IPS-15b (cell line): Measurements from ENCODE around the gene FOXN1.

Experiments used
- H3K27me3 ChIP-seq: one replicate; pipeline ENCODE4 v1.6.1; 2013; ENCODE audit warnings: low read length; ENCODE audit not compliant: control insufficient read depth, insufficient read depth
- H3K36me3 ChIP-seq: one replicate; pipeline ENCODE4 v1.6.1; 2013; ENCODE audit warnings: low read length; ENCODE audit not compliant: control insufficient read depth, insufficient read depth
- H3K4me1 ChIP-seq: one replicate; pipeline ENCODE4 v1.6.1; 2013; ENCODE audit warnings: mild to moderate bottlenecking, low read length; ENCODE audit not compliant: control insufficient read depth, insufficient read depth
- H3K4me3 ChIP-seq: one replicate; pipeline ENCODE4 v1.5.1; 2013; ENCODE audit warnings: low read depth, low read length
- H3K9ac ChIP-seq: one replicate; pipeline ENCODE4 v1.6.1; 2013; ENCODE audit warnings: low read depth, mild to moderate bottlenecking, low read length
- H3K9me3 ChIP-seq: one replicate; pipeline ENCODE4 v1.6.1; 2013; ENCODE audit warnings: mild to moderate bottlenecking, low read length; ENCODE audit not compliant: control insufficient read depth, insufficient read depth

FOXN1 gene

GRCh38 chr17:28470914-28471366 lies 35.2 kb upstream of the FOXN1 start:
- Histone ChIP-seq H3K36me3 (peaks cover 2% of the 10 kb centered on the region), H3K9ac (no peak overlapping the region), H3K4me1 (no peaks in the 10 kb centered on the region), H3K9me3 (no peaks in the 10 kb centered on the region), H3K27me3 (peaks cover 2% of the 10 kb centered on the region), H3K4me3 (no peak overlapping the region)

- H3K9ac ChIP-seq = no peak overlapping the region
- H3K4me1 ChIP-seq = no peaks in the 10 kb centered on the region
- H3K27me3 ChIP-seq = peaks cover 1% of the 10 kb centered on the region
- peaks cover 2% of the 10 kb centered on the region for H3K36me3 ChIP-seq
- no peaks in the 10 kb centered on the region for H3K9me3 ChIP-seq
- H3K4me3 ChIP-seq = no peak overlapping the region
Observed at GRCh38 chr17:28471531-28472342, 34.4 kb upstream of the FOXN1 start.

- Histone ChIP-seq H3K9ac (no peak overlapping the region), H3K4me1 (no peaks in the 10 kb centered on the region), H3K9me3 (no peaks in the 10 kb centered on the region), H3K4me3 (no peak overlapping the region), H3K27me3 (no peaks in the 10 kb centered on the region), H3K36me3 (peaks cover 2% of the 10 kb centered on the region)
Observed at GRCh38 chr17:28472871-28473497, 33.2 kb upstream of the FOXN1 start.

- no peaks in the 10 kb centered on the region for H3K27me3 ChIP-seq
- no peaks in the 10 kb centered on the region for H3K4me1 ChIP-seq
Observed at GRCh38 chr17:28473542-28473941, 32.6 kb upstream of the FOXN1 start, which contains the start of gene SLC13A2. SLC13A2 (plus strand) TSS chr17:28473644; CDS start chr17:28473713, 69 bp downstream.

GRCh38 chr17:28474111-28474531 lies 32.0 kb upstream of the FOXN1 start:
- no peak overlapping the region for H3K9ac ChIP-seq
- no peaks in the 10 kb centered on the region for H3K9me3 ChIP-seq
- H3K27me3 ChIP-seq = no peaks in the 10 kb centered on the region
- no peaks in the 10 kb centered on the region for H3K4me1 ChIP-seq
- H3K36me3 ChIP-seq = peaks cover 2% of the 10 kb centered on the region
- H3K4me3 ChIP-seq = no peak overlapping the region

More at GRCh38 chr17:28473542-28473941, 32.6 kb upstream of the FOXN1 start, which contains the start of gene SLC13A2:
- Histone ChIP-seq H3K4me3 (no peak within 1 kb of the TSS), H3K36me3 (peaks cover 2% of the 10 kb centered on the region), H3K9ac (no peak within 1 kb of the TSS), H3K9me3 (no peaks in the 10 kb centered on the region)

- Histone ChIP-seq H3K27me3 (no peaks in the 10 kb centered on the region), H3K4me3 (no peak overlapping the region), H3K36me3 (peaks cover 2% of the 10 kb centered on the region), H3K9me3 (no peaks in the 10 kb centered on the region), H3K9ac (no peak overlapping the region), H3K4me1 (no peaks in the 10 kb centered on the region)
Observed at GRCh38 chr17:28475151-28475900, 30.8 kb upstream of the FOXN1 start.

- H3K4me3 ChIP-seq = no peak overlapping the region
- peaks cover 2% of the 10 kb centered on the region for H3K36me3 ChIP-seq
- H3K4me1 ChIP-seq = peaks cover 1% of the 10 kb centered on the region
- H3K9me3 ChIP-seq = no peaks in the 10 kb centered on the region
- no peak overlapping the region for H3K9ac ChIP-seq
- no peaks in the 10 kb centered on the region for H3K27me3 ChIP-seq
Observed at GRCh38 chr17:28476076-28476865, 29.9 kb upstream of the FOXN1 start.

- Histone ChIP-seq H3K4me1 (peaks cover 5% of the 10 kb centered on the region), H3K27me3 (no peaks in the 10 kb centered on the region), H3K9me3 (no peaks in the 10 kb centered on the region), H3K9ac (no peak overlapping the region), H3K36me3 (peaks cover 2% of the 10 kb centered on the region), H3K4me3 (no peak overlapping the region)
Observed at GRCh38 chr17:28477928-28478327, 28.2 kb upstream of the FOXN1 start.

GRCh38 chr17:28478712-28479615 lies 27.2 kb upstream of the FOXN1 start:
- Histone ChIP-seq H3K9me3 (no peaks in the 10 kb centered on the region), H3K4me1 (peaks cover 5% of the 10 kb centered on the region), H3K36me3 (peaks cover 2% of the 10 kb centered on the region), H3K27me3 (no peaks in the 10 kb centered on the region), H3K9ac (no peak overlapping the region), H3K4me3 (no peak overlapping the region)

- Histone ChIP-seq H3K36me3 (no peaks in the 10 kb centered on the region), H3K4me3 (no peak overlapping the region), H3K27me3 (no peaks in the 10 kb centered on the region), H3K9ac (no peak overlapping the region), H3K9me3 (no peaks in the 10 kb centered on the region), H3K4me1 (peaks cover 5% of the 10 kb centered on the region)
Observed at GRCh38 chr17:28480278-28480677, 25.9 kb upstream of the FOXN1 start.
